Epidermal melanocyte (primary cell): ENCODE measurements around the gene SORBS2.

ENCODE experiments used
- DNase-seq: peaks from one replicate; pipeline ENCODE4 v3.0.0; 2011; ENCODE audit warnings: low spot score; ENCODE audit not compliant: insufficient read length

The SORBS2 gene

GRCh38 chr4:185682236-185682635, 129.8 kb downstream of the SORBS2 start:
- DNase-seq: no peak

- DNase-seq: no peak
Observed at GRCh38 chr4:185681604-185682003, 130.4 kb downstream of the SORBS2 start.

DNA sequence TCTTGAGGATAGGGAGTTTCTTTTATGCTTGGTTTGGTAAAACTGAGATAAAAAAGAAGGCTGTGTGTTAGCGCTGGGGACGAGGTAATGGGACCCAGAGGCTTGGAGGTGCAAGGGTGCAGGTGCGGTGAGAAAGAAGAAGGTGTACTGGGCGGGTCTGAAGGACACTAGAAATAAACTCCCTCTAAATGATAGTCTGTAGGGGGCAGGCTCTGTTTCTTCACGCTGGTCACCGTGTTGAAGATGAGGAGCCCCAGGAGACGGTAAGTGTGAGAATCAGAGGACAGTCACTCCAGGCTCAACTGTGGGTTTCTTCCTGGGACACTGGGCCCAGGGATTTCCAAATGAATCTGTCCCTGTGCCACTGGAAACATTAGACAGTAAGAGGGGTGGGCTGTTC, 131.4 kb downstream of the SORBS2 start:
- no peak for DNase-seq

- DNase-seq: no peak
Observed at GRCh38 chr4:185679523-185679922, 132.5 kb downstream of the SORBS2 start.

- no peak for DNase-seq
Observed at GRCh38 chr4:185677637-185678314, 134.2 kb downstream of the SORBS2 start.

GRCh38 chr4:185672618-185673017, 139.4 kb downstream of the SORBS2 start:
- no peak for DNase-seq

DNA sequence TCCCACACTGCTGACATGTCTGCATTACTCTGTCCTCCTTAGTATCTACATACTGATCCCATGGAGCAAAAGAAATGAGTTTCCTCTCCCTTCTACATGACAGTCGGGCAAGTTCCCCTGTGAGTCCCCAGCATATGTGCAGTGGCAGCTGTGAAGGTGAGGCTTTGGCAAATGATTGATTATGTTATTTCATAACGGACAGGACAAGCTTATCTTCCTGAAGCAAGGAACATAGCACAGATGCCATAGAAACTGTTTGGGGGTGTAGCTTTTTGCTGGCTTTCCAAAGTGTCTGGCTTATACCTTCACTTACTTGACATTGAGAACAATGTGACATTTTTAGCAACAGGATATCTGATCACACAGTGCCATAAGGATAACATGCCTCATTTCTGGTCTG, 139.8 kb downstream of the SORBS2 start:
- DNase-seq: no peak

DNA sequence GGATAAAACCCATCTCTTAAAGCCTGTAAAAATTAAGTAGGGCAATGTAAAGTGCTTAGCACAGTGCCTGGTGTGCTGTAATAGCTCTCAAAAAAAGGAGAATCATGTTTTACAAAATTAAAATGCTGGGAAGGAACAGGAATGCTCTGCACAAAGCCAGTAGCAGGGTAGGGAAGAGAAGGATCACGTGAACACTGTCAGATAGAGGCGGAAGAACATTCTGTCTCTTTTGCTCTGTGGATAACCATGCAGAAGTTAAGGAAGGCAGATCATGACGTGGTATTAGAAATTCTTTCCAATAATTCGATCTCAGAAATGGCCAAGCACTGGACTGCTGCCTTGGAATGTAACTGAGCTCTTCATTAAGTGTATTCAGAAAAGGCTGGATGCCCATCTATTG, 140.5 kb downstream of the SORBS2 start:
- no peak for DNase-seq

DNA sequence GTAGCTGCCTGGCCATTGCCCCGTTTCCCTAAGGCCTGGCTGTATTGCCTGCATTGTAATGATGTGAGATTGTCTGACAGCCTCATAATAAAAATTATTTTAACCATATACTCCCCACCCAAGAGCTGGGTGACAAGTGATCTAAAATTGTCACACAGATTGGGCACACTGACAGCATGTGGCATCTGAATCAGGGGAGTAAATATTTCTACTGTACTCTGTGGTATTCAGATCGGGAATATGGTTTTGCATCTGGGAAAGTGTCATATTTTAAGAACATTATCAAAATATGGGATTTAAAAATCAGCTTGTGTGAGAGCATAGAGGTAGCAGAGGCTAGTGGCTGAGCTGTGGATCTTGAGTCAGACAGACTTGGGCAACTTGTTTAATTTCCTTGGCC, 140.9 kb downstream of the SORBS2 start:
- DNase-seq: no peak

GRCh38 chr4:185669288-185669687, 142.7 kb downstream of the SORBS2 start:
- no peak for DNase-seq

DNA sequence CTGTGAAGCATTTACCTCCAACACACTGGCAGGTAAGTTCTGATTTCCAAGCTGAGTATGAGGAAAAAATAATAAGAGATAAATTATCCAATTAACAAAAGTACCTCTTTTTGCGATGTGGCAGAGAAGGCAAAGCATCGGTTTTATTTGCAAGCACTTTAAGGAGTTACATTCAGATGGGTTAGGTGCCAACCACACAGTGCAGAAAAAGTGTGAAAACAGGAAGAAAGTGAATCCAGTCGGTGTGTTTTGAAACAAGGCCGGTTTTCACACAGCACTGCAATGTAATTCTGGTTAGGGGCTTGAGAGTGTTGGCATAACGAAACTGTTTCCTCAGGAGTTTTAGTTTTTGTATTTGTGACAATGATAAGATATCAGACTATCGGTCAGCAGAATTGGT, 145.8 kb downstream of the SORBS2 start:
- DNase-seq: no peak

GRCh38 chr4:185665655-185666054, 146.3 kb downstream of the SORBS2 start:
- no peak for DNase-seq

GRCh38 chr4:185664481-185664880, 147.5 kb downstream of the SORBS2 start:
- DNase-seq: no peak

DNA sequence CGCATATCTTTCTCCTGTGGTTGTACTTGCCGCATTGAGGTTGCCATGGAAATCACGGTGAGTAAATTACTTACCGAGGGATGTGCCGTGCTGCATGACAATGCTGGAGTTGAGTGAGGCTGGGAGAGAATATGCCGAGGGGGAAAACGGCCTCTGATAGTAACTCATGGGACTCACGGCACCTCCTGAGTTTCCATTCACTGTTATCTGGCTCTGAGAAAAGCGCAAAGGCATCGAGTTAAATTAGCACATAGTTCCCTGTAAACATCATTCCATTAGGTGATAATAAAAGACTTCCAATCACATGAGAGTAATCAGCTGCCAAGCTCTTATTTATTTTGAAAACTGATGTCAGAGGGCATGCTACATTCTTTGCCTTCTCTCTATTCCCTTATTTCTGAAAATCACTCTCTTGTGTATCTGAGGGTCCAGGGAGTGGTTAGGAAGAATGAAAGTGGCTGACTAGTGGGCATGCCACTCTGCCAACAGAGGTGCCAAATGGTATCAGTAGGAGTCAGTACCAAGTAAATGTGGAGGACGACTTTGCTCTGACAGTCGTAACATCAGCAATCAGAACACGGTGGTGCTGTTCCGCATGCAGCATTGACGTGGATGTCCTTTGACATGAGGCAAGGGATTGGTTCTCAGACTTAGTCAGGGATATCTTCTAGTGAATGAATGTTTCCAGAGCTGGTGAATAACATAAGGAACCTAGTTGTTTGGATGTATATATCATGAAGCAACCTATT, 149.8 kb downstream of the SORBS2 start:
- no peak for DNase-seq

GRCh38 chr4:185660340-185660739, 151.7 kb downstream of the SORBS2 start:
- DNase-seq: no peak

- DNase-seq: no peak
Observed at GRCh38 chr4:185657699-185658098, 154.3 kb downstream of the SORBS2 start.

- no peak for DNase-seq
Observed at GRCh38 chr4:185657183-185657582, 154.8 kb downstream of the SORBS2 start.

DNA sequence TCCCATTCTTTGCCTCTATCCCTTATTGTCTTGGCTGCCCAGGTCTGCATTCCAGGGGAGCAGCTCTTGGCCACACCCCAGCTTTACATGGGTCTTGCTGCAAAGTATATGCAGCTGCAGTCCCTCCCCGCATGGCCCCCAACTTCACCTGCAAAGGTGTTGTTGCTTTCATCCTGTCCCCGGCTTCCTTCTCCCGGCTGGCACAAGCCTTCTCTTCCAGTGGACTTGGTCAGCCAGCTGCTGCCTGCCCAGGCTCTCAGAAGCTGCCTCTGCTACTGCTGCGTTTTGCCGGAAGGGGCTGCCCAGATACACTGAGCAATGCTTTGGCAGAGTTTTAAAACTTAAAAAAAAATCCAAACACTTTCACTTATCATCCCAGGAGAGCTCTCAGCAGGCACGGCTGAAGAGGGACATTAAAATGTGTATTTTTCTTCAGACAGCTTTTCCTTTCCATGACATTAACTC, 155.5 kb downstream of the SORBS2 start:
- DNase-seq: no peak

GRCh38 chr4:185654965-185655554, 156.9 kb downstream of the SORBS2 start:
- DNase-seq: no peak

DNA sequence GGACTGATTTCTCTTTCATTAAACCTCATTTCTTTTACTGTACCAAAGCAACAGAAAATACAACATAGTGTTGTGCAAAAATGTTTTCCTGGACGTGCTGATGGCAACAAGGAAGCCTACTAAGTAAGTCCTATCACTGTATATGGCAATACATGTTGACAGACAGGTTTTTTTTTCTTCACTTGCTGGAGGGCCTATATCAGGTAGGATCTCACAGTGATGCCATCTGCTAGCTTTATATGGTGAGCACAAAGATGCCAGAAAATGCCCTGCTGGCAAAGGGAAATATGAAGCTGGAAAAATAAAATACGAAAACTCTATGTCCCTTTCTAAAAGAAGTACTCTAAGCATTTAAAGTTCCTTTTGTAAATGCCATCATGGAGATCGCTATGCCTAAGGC, 157.7 kb downstream of the SORBS2 start:
- DNase-seq: no peak

GRCh38 chr4:185651851-185652250, 160.1 kb downstream of the SORBS2 start:
- no peak for DNase-seq

GRCh38 chr4:185651137-185651677, 160.8 kb downstream of the SORBS2 start:
- DNase-seq: no peak
